ENCODE measurements around the gene SNRPA.

SNRPA gene

GRCh38 chr19:40750874-40751537 lies at the start of gene SNRPA:
Gene SNRPA (plus strand): TSS chr19:40751203. CDS start chr19:40751409, 206 bp downstream.
- peak; percentile 90 for DNase-seq

GRCh38 chr19:40701758-40702157 lies 49.2 kb upstream of the SNRPA start:
- no peak for DNase-seq

GRCh38 chr19:40702337-40703012 lies 48.5 kb upstream of the SNRPA start:
- DNase-seq: no peak

- DNase-seq: no peak
Observed at GRCh38 chr19:40703029-40703755, 47.8 kb upstream of the SNRPA start.

- DNase-seq: no peak
Observed at GRCh38 chr19:40704491-40705361, 46.3 kb upstream of the SNRPA start.

- DNase-seq: no peak
Observed at GRCh38 chr19:40705362-40705651, 45.7 kb upstream of the SNRPA start.

- no peak for DNase-seq
Observed at GRCh38 chr19:40705950-40706619, 44.9 kb upstream of the SNRPA start.

- no peak for DNase-seq
Observed at GRCh38 chr19:40707615-40708014, 43.4 kb upstream of the SNRPA start.

- DNase-seq: no peak
Observed at GRCh38 chr19:40709817-40710216, 41.2 kb upstream of the SNRPA start.

- DNase-seq: no peak
Observed at GRCh38 chr19:40713939-40714338, 37.1 kb upstream of the SNRPA start.

- DNase-seq: peak; percentile 92
Observed at GRCh38 chr19:40714441-40715299, 36.3 kb upstream of the SNRPA start.

- DNase-seq: peak; percentile 62
Observed at GRCh38 chr19:40716031-40716481, 34.9 kb upstream of the SNRPA start.

GRCh38 chr19:40716482-40717324 lies 34.3 kb upstream of the SNRPA start, which contains the start of the genes COQ8B and ITPKC:
Gene COQ8B (minus strand): TSS chr19:40716886. CDS start chr19:40714632, 2,254 bp downstream.
Gene ITPKC (plus strand): TSS chr19:40717112. CDS start chr19:40717136, 24 bp downstream.
- peak; percentile 100 for DNase-seq

- no peak for DNase-seq
Observed at GRCh38 chr19:40717325-40717879, 33.6 kb upstream of the SNRPA start.

GRCh38 chr19:40717880-40718773 lies 32.9 kb upstream of the SNRPA start:
- DNase-seq: no peak

GRCh38 chr19:40718774-40719391 lies 32.1 kb upstream of the SNRPA start:
- DNase-seq: no peak

GRCh38 chr19:40719414-40719894 lies 31.5 kb upstream of the SNRPA start:
- DNase-seq: no peak

GRCh38 chr19:40721140-40721486 lies 29.9 kb upstream of the SNRPA start:
- DNase-seq: no peak

Data from stimulated activated CD4-positive, alpha-beta T cell treated with anti-CD3 and anti-CD28 coated beads, Interleukin-12 subunit alpha, Interleukin-12 subunit beta, amount 100 ng/mL, for 4 hours (primary cell).